ENCODE results near the gene KCNH5. TPM values are rescaled to one million over a fixed set of nuclear protein-coding genes. Genes with fewer than 3 reads are reported as not detected.
"Not testable (repeated sequence)": the region's sequence is repeated elsewhere in the genome, so short reads cannot be mapped to it uniquely, and the experiment has no call there.

Gene KCNH5
- total RNA-seq, 1 experiment from 2014 or later = 1.4 TPM

DNA sequence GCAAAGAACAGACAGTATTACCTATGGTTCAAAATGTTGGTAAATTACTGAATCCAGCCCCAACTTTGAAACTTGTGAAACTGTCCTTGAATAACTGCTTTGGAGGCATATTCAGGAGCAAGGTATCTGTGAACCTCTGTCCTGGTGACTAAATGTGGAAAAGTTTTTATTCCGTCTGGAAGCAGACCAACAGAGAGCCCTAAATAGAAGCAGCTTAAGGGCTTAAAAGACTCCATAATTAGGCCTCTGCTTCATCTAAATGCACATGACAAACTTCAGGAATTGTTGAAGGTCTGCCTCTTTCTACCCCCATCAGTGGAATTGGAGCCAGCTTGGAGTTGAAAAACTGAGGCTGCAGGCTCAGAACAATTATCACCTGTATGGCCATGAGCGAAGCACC lies 276.5 kb downstream of the KCNH5 start:
- no peaks in the 10 kb centered on the region for H3K9me2 ChIP-seq (ENCODE audit: insufficient read depth)
- BruUV-seq (replicated peaks) = no TSS peak
- CTCF ChIA-PET = no interaction called here

DNA sequence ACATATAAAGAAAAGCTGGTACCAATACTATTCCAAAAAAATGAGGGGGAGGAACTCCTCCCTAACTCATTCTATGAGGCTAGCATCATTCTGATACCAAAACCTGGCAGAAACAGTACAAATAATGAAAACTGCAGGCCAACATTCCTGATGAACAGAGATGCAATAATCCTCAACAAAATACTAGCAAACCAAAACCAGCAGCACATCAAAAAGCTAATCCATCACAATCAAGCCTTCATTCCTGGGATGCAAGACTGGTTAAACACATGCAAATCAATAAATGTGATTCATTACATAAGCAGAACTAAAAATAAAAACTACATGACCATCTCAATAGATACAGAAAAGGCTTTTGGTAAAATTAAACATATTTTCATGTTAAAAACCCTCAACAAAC lies 281.3 kb downstream of the KCNH5 start:
- Histone ChIP-seq H2AFZ (no peak overlapping the region), H3K4me3 (no peak overlapping the region), H3K9me2 (ENCODE audit: insufficient read depth) (no peaks in the 10 kb centered on the region), H3K27me3 (ENCODE audit: insufficient read depth, low read depth) (no peaks in the 10 kb centered on the region), H3K9me3 (ENCODE audit: insufficient read depth, low read depth) (no peaks in the 10 kb centered on the region), H3K4me2 (no peak overlapping the region), H3K4me1 (replicated peaks; ENCODE audit: insufficient read depth) (no peaks in the 10 kb centered on the region), H3K79me2 (ENCODE audit: low read depth) (no peaks in the 10 kb centered on the region), H3K36me3 (ENCODE audit: low read depth) (no peaks in the 10 kb centered on the region), H3F3A (ENCODE audit: insufficient read depth, low read depth) (no peaks in the 10 kb centered on the region), H4K20me1 (ENCODE audit: insufficient read depth) (no peaks in the 10 kb centered on the region), H3K27ac (no peak overlapping the region)
- POLR2A ChIA-PET (ENCODE audit: unreplicated experiment) = no interaction called here
- CTCF ChIA-PET = no interaction called here
- intact Hi-C loops (cut with micrococcal nuclease; ENCODE audit: unreplicated experiment) = no loop called here
- no peak for TF ChIP-seq EZH2 (IDR thresholded peaks at IDR 0.05; ENCODE audit: low read depth)
- TF ChIP-seq, protein P1, sequence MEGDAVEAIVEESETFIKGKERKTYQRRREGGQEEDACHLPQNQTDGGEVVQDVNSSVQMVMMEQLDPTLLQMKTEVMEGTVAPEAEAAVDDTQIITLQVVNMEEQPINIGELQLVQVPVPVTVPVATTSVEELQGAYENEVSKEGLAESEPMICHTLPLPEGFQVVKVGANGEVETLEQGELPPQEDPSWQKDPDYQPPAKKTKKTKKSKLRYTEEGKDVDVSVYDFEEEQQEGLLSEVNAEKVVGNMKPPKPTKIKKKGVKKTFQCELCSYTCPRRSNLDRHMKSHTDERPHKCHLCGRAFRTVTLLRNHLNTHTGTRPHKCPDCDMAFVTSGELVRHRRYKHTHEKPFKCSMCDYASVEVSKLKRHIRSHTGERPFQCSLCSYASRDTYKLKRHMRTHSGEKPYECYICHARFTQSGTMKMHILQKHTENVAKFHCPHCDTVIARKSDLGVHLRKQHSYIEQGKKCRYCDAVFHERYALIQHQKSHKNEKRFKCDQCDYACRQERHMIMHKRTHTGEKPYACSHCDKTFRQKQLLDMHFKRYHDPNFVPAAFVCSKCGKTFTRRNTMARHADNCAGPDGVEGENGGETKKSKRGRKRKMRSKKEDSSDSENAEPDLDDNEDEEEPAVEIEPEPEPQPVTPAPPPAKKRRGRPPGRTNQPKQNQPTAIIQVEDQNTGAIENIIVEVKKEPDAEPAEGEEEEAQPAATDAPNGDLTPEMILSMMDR (conservative IDR thresholded peaks at IDR 0.05) = no peak
- DNase-seq = no peak
- BruUV-seq (replicated peaks) = no TSS peak

More for the DNA sequence above, 276.5 kb downstream of the KCNH5 start:
- intact Hi-C loops (cut with micrococcal nuclease; ENCODE audit: unreplicated experiment) = no loop called here
- Histone ChIP-seq H3K9me3 (ENCODE audit: insufficient read depth, low read depth) (no peaks in the 10 kb centered on the region), H3K27ac (no peak overlapping the region), H3K4me1 (replicated peaks; ENCODE audit: insufficient read depth) (no peaks in the 10 kb centered on the region), H3K4me3 (no peak overlapping the region), H3F3A (ENCODE audit: insufficient read depth, low read depth) (no peaks in the 10 kb centered on the region), H2AFZ (no peak overlapping the region), H3K36me3 (ENCODE audit: low read depth) (no peaks in the 10 kb centered on the region), H3K79me2 (ENCODE audit: low read depth) (no peaks in the 10 kb centered on the region), H4K20me1 (ENCODE audit: insufficient read depth) (no peaks in the 10 kb centered on the region), H3K4me2 (no peak overlapping the region), H3K27me3 (ENCODE audit: insufficient read depth, low read depth) (no peaks in the 10 kb centered on the region)
- POLR2A ChIA-PET (ENCODE audit: unreplicated experiment) = no interaction called here
- no peak for TF ChIP-seq EZH2 (IDR thresholded peaks at IDR 0.05; ENCODE audit: low read depth)
- TF ChIP-seq, protein P1 (conservative IDR thresholded peaks at IDR 0.05) = no peak
- DNase-seq = no peak

DNA sequence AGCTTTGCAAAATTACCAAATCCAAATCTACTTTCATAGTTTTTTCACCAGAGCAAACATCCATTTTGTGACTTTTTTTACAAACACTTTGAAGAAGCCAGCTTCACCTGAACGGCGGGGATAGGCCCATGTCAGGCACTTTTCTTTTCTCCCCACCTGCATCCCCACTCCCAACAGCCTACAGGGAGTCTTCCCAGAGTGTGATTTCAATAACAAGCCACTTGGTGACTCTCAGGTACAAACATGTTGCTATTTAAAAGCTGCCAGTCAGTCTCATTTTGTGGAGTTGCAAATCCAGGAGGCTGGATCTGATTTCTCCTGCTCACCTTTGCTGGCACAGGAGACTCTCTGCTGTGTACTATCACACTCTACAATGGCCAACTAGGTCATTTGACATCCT lies 285.5 kb downstream of the KCNH5 start:
- no peaks in the 10 kb centered on the region for H4K20me1 ChIP-seq (ENCODE audit: insufficient read depth)
- H3K4me2 ChIP-seq = no peak overlapping the region
- H3K27me3 ChIP-seq (ENCODE audit: insufficient read depth, low read depth) = no peaks in the 10 kb centered on the region
- no TSS peak for BruUV-seq (replicated peaks)
- no peak for TF ChIP-seq EZH2 (IDR thresholded peaks at IDR 0.05; ENCODE audit: low read depth)
- TF ChIP-seq, protein P1 (conservative IDR thresholded peaks at IDR 0.05) = no peak
- no peak overlapping the region for H3K27ac ChIP-seq
- no peak overlapping the region for H2AFZ ChIP-seq
- DNase-seq = no peak
- H3K9me2 ChIP-seq (ENCODE audit: insufficient read depth) = no peaks in the 10 kb centered on the region
- intact Hi-C loops (cut with micrococcal nuclease; ENCODE audit: unreplicated experiment) = no loop called here
- ChIA-PET CTCF (no interaction called here), POLR2A (ENCODE audit: unreplicated experiment) (no interaction called here)
- no peak overlapping the region for H3K4me3 ChIP-seq
- H3K9me3 ChIP-seq (ENCODE audit: insufficient read depth, low read depth) = no peaks in the 10 kb centered on the region
- H3F3A ChIP-seq (ENCODE audit: insufficient read depth, low read depth) = no peaks in the 10 kb centered on the region
- no peaks in the 10 kb centered on the region for H3K79me2 ChIP-seq (ENCODE audit: low read depth)
- no peaks in the 10 kb centered on the region for H3K36me3 ChIP-seq (ENCODE audit: low read depth)
- H3K4me1 ChIP-seq (replicated peaks; ENCODE audit: insufficient read depth) = no peaks in the 10 kb centered on the region

DNA sequence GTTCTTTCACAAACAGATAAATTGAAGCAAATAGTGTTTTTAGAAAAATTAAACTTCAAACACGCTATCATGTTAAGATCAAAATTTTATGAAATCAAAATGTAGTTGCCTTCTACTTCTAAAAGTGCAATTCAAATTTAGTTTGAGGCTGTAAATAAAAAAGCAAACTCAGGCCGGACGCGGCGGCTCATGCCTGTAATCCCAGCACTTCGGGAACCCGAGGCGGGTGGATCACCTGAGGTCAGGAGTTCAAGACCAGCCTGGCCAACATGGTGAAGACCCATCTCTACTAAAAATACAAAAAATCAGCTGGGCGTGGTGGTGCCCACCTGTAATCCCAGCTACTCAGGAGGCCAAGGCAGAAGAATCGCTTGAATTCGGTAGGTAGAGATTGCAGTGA lies 298.4 kb downstream of the KCNH5 start:
- H3K9me3 ChIP-seq (ENCODE audit: insufficient read depth, low read depth); BruUV-seq (replicated peaks); H3K36me3 ChIP-seq (ENCODE audit: low read depth); H4K20me1 ChIP-seq (ENCODE audit: insufficient read depth); H3K9me2 ChIP-seq (ENCODE audit: insufficient read depth); intact Hi-C loops (cut with micrococcal nuclease; ENCODE audit: unreplicated experiment); CTCF ChIA-PET; H3K4me2 ChIP-seq; H3K79me2 ChIP-seq (ENCODE audit: low read depth); H3K4me3 ChIP-seq; H3F3A ChIP-seq (ENCODE audit: insufficient read depth, low read depth); H2AFZ ChIP-seq; H3K27ac ChIP-seq; DNase-seq; H3K4me1 ChIP-seq (replicated peaks; ENCODE audit: insufficient read depth); H3K27me3 ChIP-seq (ENCODE audit: insufficient read depth, low read depth): not testable (repeated sequence)
- POLR2A ChIA-PET (ENCODE audit: unreplicated experiment) = interaction anchor here (0.6 kb wide), 1 partner anchor 781 kb away, joined by 10 read pairs; no protein-coding TSS in a partner anchor
